ENCODE measurements around the gene ETV1.

The ETV1 gene

GRCh38 chr7:13878154-13878553 is 111.3 kb downstream of the ETV1 start:
- DNase-seq = no peak

DNA sequence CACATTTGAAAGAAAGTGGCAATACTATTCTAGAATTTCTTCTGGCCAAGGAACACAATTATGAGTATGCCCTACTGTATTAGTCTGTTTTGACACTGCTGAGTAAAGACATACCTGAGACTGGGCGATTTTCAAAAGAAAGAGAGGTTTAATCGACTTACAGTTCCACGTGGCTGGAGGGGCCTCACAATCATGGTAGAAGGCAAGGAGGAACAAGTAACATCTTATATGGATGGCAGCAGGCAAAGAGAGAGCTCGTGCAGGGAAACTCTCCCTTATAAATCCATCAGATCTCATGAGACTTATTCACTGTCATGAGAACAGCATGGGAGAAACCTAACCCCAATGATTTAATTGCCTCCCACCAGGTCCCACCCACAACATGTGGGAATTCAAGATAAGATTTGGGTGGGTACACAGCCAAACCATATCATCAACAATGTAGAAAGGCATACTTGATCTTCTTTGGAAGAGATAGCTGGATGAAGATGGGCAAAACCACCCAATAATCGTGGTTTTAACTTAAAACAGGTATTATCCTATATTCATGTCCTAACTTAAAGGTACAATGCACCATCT is 113.9 kb downstream of the ETV1 start:
- no peak for DNase-seq

- no peak for DNase-seq
Measured at GRCh38 chr7:13874783-13875182, 114.7 kb downstream of the ETV1 start.

DNA sequence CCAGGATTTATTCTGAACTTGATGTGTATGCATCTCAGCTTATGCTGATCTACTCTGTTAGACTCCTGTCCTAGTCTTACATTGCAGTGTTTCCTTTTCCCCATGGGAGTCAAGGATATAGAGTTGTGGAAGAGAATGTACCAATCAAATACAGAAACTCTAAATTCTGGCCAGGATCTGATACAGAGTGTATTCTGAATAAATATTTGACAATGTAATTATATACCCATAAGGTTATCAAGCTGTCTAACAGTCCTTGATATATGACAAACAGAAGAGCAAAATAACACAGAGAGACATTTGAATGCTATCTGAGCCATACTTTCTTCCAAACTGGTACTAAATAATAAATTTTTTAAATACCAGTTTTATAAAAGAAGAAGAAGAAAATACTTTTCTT is 116.8 kb downstream of the ETV1 start:
- DNase-seq = no peak

DNA sequence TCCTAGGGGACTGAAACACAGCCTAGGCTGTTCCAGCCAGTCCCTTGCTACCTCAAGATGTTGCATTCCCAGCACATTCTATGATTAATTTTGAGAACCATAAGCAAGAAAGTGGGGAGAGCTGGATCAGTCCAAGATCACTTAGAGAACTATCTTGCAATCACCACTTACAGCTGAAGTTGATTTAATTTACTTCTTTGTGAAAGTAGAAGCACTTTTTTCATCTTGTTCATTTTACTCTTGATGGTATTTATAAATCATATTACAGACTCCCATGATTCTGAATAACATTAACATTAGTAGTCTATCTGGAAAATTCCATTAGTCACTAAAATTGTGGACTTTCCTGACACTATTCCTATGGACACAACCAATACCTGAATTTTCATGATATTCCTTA is 118.5 kb downstream of the ETV1 start:
- DNase-seq = no peak

GRCh38 chr7:13860734-13861133 is 128.7 kb downstream of the ETV1 start:
- no peak for DNase-seq

DNA sequence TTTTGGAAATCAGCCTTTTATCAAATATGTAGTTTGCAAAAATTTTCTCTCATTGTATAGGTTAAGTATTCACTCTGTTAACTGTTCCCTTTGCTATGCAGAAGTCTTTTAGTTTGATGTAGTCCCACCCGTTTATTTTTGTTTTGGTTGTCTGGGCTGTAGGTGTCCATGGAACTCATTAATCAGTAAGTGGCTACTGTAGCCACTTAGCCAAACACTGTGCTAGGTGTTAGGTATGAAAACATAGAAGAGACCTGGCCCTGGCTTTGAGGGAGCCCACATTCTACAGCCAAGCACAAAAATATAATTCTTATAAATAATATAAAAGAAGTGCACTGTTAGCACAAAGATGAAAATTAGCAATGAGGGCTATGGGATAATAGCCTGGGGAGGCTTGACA is 133.5 kb downstream of the ETV1 start:
- DNase-seq = no peak

DNA sequence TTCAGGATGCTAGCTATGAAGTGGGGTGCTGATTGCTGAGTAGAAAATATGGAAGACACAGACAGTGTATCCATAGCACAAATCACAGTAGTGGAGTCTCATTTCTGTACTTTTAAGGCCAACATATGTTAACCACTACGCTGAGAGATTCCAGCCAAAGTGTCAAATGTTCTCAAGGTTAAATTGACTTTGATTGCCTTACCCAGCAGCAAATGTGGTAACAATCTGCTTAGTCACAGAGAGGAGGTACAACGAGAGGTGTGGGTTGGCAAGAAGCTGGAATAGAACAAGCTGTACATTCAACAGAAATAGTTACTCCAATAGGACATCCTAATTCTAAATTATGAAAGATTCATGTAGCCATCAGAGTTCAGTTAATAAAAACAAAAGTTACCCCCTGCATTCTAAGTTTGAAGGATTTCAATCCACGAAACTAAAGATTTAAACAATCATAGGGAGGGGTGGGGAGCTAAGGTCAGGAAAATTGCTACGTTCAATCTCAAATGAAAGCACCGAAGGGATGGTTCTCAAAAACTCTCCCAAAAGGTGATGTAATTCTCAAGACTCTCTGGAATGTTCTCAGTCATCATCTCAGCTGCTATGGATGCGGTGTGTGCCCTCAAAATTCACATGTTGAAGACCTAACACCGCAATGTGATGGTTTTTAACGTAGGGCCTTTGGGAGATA is 137.0 kb downstream of the ETV1 start:
- no peak for DNase-seq

DNA sequence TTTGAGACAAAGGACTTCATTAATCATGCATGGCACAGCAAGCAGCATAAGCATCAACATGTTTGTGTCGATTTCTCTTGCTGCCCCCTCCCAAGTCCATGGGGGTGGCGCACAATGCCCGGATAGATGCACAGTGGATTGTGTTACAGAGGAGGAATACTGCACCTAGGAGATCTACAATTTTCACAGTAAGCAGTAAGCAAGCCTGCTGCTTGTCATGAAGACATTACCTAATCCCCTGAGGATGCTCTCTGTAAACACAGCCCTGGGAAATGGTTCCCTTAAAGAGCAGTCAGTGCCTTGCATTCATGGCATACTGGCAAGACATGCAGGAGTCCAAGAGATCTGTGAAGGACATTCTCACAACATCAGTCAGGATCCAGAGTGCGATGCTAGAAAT is 137.7 kb downstream of the ETV1 start:
- peak in 1 of 2 experiments; percentile 19 for DNase-seq

DNA sequence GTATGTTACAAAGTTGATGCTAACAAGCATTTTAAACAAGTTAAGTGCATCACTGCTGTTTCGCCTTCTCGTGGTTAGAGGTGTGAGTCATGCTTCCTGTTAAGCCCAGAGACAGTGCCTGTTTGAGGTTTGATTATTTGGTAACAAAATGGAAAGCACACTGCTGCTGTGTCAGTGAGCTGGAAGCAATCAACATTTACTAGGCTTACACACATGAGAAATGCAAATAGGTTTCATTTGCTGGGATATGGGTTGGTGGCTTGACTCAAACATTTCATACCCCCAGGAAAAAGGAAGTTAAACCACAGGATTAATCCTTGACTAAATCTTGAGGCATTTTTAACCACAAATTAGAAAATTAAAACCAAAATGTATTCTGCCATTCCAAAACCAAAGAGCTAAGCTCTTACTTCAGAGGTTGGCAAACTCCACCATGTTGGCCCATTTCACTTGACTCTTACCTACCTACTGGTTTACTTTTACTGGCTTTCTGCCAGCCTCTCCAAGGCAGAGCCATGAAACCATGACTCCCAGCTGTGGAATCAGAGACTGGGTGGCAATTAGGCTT is 139.2 kb downstream of the ETV1 start:
- DNase-seq = no peak

GRCh38 chr7:13849163-13849892 is 140.1 kb downstream of the ETV1 start:
- no peak for DNase-seq

- DNase-seq = no peak
Measured at GRCh38 chr7:13848681-13849131, 140.8 kb downstream of the ETV1 start.

- no peak for DNase-seq
Measured at GRCh38 chr7:13846386-13846785, 143.1 kb downstream of the ETV1 start.

GRCh38 chr7:13845601-13846000 is 143.9 kb downstream of the ETV1 start:
- no peak for DNase-seq

- no peak for DNase-seq
Measured at GRCh38 chr7:13844954-13845353, 144.5 kb downstream of the ETV1 start.

DNA sequence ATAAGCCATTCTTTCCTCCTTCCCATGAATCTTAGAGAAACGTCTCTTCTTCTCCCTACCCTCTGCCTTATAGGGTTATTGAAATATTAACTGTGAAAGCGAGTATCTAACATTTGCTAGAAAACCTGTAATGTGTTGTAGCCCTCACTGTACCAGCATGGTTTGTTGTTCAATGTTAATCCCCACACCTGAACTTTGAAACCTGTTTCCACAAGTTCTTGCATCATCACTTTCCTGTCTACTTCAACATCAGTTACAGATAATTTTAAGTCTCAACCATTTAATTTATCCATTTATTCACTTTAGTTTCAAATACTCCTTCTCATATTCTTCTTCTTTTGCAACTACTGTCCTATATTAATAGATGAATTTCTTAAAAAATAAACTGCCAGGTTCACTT is 148.2 kb downstream of the ETV1 start:
- DNase-seq = no peak

Data from NCI-H187 (cell line).